GM18511 (cell line): ENCODE results near the gene TBCK.

Source experiments
- ATAC-seq: cut with Tn5 transposase; IDR thresholded peaks from one replicate; pipeline ENCODE4 v1.9.1; 2021; ENCODE audit warnings: mild to moderate bottlenecking, moderate library complexity; ENCODE audit not compliant: unreplicated experiment

Gene TBCK

DNA sequence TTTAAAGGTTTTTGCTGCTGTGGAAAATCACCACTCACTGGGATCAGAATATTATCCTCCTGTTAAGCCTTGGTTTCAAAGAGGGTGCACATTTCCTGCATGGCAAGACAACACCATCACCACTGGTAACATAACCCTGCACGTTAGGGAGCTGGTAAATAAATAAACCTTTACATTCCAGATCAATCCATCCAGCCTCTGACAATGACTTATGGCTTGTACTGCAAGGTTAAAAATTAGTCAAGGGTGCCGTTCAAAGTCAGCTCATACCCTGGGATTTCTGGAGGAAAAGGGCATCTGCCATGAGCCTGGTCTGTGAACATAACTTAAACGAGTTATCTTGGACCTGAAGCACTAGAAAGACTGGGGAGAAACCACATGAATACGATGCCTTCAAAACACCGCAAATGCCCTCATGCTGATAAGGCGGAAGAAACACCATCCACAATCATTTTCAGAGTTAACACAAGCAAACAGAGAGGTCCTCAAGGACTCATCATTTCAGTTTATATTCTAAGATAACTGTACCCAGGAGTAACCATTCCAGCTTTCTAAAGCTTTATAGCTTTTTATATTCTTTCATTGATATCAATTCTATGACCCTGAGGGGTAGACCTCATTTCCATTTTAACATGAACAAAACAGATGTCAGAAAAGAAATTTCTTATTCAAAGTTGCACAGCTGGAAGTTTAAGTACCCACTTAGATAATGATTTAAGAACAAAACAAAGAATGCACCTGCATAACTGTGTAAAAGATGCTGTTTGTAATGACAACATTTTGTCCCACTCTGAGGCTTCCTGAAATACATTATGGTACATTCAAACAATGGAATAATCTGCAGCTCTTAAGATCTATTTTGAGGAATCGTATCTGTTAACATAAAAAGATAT, 317.6 kb downstream of the TBCK start:
- no peak for ATAC-seq

DNA sequence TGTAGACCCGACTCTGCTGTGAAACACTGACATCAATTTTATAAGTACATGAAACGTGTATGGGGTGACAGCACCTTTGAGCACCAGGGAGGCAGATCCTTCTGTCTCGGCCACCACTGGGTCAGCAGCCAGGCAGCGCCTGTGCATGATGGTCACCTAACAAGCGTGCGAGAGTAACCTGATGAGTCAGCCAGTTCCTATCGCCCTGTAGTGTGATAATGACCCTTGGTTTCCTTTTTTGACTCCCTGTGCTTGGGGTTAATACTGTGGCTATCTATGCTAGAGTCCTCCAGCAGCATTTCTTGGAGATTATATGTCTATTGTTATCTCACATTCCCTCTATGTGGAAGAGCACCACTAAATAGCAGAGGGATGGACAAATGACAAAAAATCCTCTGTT, 319.2 kb downstream of the TBCK start:
- ATAC-seq, result no peak

DNA sequence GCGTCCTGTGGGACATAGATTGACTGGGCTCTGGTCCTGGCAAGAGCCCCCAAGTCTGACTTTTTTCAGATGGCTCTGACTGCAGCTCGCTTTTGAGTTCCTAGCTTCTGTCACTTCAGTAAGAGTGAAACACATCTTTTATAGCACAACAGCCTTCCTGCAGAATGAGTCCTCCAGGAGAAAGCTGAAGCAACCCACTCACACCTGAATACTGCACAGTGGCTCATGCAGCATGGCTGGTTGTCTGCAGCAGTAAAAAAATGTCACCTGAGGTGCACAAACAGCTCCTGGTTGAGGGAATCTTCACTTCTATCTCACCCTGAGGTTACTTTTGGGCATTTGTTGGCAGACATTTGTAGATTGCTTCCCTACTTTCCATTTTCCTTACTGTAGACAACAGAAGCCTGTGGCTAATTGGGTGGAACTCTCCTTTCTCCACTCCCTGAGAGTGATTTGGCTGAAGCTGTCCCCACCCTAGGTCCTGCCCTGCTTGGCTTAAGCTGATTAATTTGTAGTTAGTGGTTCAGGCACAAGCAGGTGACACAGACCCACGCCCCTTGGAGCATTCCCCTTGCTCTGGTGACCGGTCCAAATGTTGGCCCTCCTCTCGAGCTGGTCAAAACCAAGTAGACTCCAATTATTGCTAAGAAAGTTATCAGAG, 321.0 kb downstream of the TBCK start:
- ATAC-seq, result no peak

- ATAC-seq, result no peak
Measured at GRCh38 chr4:105994061-105994460, 321.9 kb downstream of the TBCK start.

DNA sequence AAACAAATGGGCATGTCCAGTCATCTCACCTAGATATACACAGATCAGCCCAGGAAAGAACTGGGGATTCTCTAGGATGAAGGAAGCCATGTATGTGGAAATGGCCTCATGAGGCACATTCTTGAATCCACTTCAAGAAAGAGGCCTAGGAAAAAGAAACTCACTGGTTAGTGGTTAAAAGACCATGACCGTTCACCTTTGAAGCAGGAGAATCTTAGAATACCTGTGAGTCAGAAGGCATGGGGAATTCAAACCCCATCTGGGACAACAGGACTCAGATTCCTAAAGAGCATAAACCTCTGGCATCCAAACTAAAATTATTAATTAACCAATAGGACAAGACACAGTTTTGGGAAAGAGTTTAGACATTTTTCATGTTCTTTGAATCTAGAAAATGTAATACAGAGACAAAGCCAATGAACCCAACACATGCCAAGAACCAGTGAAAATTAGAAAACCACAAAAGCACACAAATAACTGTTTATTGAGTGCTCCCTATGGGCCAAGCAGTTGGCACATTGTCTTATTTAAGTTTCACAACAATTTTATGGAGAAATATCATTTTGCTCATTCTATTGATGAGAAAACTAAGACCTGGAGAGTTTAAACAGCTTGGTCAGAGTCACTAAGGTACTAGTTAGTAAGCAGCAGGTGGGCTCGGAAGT, 323.2 kb downstream of the TBCK start:
- ATAC-seq, result no peak

DNA sequence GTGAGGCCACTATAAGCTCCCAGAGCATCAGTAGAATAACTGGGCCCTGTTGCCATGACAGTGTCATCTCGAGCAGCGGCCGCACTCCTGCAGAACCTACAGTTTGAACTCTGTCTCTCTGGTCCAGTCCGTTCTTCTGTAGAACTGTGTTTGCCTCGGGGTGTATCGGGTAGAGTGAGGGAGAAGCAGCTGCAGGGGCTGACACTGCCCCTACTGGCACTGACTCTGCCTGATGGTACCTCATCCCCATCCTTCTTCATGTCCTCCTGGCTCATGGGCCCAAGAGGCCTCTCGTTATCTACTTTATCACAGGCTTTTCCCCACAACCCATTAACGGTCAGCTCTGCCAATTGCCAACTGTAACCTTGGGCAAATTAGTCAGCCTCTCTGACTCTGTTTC, 324.3 kb downstream of the TBCK start:
- ATAC-seq, result no peak
